ENCODE data around the gene CASP9. TPM values are rescaled to one million over a fixed set of nuclear protein-coding genes. Genes with fewer than 3 reads are reported as not detected.

The CASP9 gene
- total and polyA plus RNA-seq, 2 experiments from 2014 or later: 7.7 to 25.0 TPM

DNA sequence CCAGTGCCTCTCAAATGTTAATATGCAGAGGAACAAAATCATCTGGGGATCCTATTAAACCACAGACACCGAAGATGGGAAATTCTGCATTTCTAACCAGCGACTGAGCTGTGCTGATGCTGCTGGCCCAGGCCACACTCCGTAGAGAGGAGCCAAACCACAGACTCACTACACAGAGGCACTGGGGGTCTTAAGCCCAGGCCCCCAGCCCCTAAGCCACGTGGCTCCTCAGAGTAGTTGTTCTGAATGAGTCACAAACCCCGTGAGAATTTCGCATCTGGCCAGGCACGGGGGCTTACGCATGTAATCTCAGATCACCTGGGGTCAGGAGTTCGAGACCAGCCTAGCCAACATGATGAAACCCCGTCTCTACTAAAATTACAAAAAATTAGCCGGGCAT lies 70.3 kb downstream of the CASP9 start:
- H3K4me3 Mint-ChIP-seq: no peak overlapping the region
- no peak overlapping the region for H3K4me2 ChIP-seq
- peaks cover 6% of the 10 kb centered on the region for H3K27me3 Mint-ChIP-seq (ENCODE audit: insufficient read depth, low read depth, poor library complexity)
- peaks cover 4% of the 10 kb centered on the region for H3K9me3 Mint-ChIP-seq
- no peaks in the 10 kb centered on the region for H3K4me1 ChIP-seq (ENCODE audit: insufficient read depth)
- H3K36me3 ChIP-seq (ENCODE audit: insufficient read depth): no peaks in the 10 kb centered on the region
- no peak for ATAC-seq
- no peak overlapping the region for H2AFZ ChIP-seq
- H3K27ac Mint-ChIP-seq: no peak overlapping the region
- no peak overlapping the region for H3K27ac ChIP-seq (ENCODE audit: low read depth)
- no peaks in the 10 kb centered on the region for H4K20me1 ChIP-seq (replicated peaks; ENCODE audit: insufficient read depth)
- no peaks in the 10 kb centered on the region; the same call in 2 of the 3 replicates for H3K36me3 Mint-ChIP-seq (ENCODE audit: low read depth)
- TF ChIP-seq ZNF114 (CRISPR knock-in tag; IDR thresholded peaks at IDR 0.05) (no peak), ETS1 (IDR thresholded peaks at IDR 0.05) (no peak), EZH2phosphoT487 (IDR thresholded peaks at IDR 0.05; ENCODE audit: unreplicated experiment) (no peak), ZNF331 (CRISPR knock-in tag; IDR thresholded peaks at IDR 0.05; ENCODE audit: low read depth) (no peak), REST (IDR thresholded peaks at IDR 0.05; ENCODE audit: unreplicated experiment) (no peak), ZNF462 (CRISPR knock-in tag; IDR thresholded peaks at IDR 0.05) (no peak), CREB1 (CRISPR knock-in tag; IDR thresholded peaks at IDR 0.05; ENCODE audit: low read depth) (no peak), POLR2AphosphoS5 (IDR thresholded peaks at IDR 0.05; ENCODE audit: low read depth) (no peak), STAT1 (IDR thresholded peaks at IDR 0.05; ENCODE audit: unreplicated experiment) (no peak), JUNB (IDR thresholded peaks at IDR 0.05; ENCODE audit: unreplicated experiment) (no peak), NANOG (IDR thresholded peaks at IDR 0.05; ENCODE audit: borderline replicate concordance) (no peak)
- TF ChIP-seq, protein P1, sequence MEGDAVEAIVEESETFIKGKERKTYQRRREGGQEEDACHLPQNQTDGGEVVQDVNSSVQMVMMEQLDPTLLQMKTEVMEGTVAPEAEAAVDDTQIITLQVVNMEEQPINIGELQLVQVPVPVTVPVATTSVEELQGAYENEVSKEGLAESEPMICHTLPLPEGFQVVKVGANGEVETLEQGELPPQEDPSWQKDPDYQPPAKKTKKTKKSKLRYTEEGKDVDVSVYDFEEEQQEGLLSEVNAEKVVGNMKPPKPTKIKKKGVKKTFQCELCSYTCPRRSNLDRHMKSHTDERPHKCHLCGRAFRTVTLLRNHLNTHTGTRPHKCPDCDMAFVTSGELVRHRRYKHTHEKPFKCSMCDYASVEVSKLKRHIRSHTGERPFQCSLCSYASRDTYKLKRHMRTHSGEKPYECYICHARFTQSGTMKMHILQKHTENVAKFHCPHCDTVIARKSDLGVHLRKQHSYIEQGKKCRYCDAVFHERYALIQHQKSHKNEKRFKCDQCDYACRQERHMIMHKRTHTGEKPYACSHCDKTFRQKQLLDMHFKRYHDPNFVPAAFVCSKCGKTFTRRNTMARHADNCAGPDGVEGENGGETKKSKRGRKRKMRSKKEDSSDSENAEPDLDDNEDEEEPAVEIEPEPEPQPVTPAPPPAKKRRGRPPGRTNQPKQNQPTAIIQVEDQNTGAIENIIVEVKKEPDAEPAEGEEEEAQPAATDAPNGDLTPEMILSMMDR (conservative IDR thresholded peaks at IDR 0.05; ENCODE audit: low read depth in 2 of 2): no peak
- H3K4me3 ChIP-seq: no peak overlapping the region
- no peaks in the 10 kb centered on the region for H3K9me2 ChIP-seq (ENCODE audit: insufficient read depth)
- peaks cover 6% of the 10 kb centered on the region; the same call in 1 of the 3 replicates for H3K4me1 Mint-ChIP-seq
- no peaks in the 10 kb centered on the region for H3F3A ChIP-seq (replicated peaks; ENCODE audit: low read depth)
- no peak for DNase-seq (ENCODE audit: low spot score)
- H3K27me3 ChIP-seq (ENCODE audit: insufficient read depth): no peaks in the 10 kb centered on the region
- H3K79me2 ChIP-seq (replicated peaks; ENCODE audit: insufficient read depth): no peaks in the 10 kb centered on the region
